ENCODE results near the gene KLF12.
A peak's percentile ranks its signal among the peaks of the same experiment; 100 is the strongest.

KLF12 gene

DNA sequence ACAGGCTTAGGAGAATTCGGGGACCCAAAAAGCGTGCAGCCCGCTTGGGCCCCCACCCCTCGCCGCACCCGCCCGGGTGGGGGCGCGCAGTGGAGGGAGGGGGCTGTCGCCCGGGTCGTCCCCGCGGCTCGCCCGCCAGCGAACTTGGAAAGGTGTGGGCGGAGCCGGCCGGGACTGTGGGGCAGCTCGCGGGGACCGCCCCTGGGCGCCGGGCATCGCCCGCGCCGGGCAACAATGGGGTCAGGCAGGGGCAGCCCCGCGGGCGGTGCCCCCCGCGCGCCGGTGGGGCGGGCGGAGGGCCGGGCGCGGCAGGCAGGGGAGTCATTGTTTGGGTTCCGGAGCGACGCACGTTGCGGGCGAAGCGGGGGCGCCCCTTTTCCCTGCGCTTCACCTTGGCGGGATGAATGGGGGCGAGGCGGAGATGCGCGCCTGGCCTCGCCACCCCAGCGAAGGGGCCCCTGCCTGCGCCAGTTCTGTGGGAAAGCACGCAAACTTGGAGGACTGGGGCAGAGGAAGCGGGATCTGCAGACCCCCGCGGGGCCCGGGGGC lies 647 bp upstream of the KLF12 start:
- DNase-seq, result peak; percentile 41 to 65 (median 46)

DNA sequence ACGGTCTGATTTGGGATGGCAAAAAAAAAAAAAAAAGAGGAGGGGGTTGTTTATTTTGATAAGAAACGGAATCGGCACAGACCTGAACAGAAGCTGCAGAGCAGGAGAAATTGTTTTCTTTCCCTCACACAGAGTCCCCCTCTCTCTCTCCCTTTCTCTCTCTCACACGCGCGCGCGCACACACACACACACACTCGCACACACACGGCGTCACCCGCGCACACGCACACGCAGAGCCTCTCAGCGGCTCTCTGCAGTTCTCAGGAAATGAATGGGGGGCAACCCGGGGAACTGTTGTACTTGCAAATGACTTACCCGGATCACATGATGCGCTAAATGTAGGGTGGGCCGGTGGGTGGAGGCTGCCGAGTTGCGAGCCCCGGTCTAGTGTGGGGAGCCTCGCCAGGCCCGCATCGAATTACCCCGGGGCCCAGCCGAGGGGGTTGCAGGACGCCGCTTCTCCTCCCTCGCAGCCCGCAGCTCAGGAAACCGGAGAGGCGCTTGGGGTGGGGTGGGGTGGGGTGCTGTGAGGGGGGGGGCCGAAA lies 475 bp downstream of the KLF12 start:
- peak; percentile 66 to 84 (median 80) for DNase-seq

DNA sequence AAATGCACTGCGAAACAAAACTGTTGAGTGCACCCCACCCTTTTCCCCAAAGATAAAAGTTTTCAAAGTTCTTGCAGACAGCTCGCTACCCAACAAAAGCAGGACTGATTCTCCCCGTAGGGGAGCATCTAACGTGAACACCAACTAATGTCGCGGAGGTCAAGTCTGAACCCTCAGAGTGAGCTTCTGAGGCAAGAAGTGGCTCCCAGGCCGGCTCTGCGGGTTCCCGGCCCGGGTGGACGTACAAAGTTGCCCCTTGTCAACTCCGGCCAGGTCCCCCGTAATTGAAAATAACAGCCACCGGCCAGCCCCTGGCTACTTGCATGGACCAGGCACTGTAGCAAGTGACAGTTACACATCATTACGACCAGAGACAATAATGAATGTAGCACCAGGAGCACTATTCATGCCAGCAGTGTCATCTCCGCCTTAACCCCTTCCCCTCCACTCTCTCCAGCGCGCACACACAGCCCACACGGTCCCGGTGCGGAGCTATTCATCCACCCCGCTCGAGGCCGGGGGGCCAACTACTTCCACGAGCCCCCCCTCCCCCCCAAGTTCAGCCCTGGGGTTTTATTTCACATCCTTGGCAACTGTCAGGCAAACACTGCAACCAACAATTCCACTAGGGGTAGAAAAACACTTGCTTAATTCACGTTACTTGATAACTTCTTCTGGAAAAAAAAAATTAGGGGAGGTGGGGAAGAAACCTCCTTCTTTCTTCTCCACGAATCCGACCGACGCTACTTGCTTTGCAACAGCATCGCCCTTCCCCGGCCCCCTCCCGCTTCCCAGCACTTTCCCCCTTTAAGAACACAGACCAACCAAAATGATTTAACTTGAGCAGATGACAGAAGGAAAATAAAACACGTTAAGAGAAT lies 1.2 kb downstream of the KLF12 start:
- peak in 3 of 4 experiments; percentile 14 to 34 (median 26) for DNase-seq

DNA sequence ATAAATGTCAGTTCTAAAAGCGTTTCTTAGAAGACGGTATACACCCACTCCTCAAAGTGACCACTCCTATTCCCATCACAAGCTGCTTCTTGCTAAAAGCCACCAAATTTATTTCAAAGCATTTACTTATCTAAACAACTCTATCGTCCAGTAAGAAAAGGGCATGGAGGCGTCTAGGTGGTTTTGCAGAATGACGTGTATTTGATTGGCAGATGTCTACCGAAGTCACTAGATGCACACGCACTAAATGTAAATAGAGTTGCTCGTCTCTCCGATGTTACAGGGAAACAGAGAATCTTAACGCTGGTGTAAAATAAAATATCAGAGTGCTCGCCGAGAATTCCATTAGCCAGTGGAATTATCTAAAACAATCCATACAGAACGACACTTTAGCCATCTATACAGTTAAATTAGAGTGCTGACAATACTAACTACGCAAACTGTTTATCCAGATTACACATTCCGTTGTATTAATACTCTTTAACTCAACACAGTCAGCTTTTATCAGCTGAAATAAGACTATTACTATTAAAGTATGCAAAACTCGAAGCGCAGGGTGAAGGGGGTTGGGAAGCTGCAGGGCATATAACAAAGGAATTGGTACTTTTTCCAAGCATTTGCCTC lies 1.9 kb downstream of the KLF12 start:
- no peak for DNase-seq

- no peak for DNase-seq
Measured at GRCh38 chr13:74131227-74131626, 3.0 kb downstream of the KLF12 start.

GRCh38 chr13:74129500-74130191 lies 4.6 kb downstream of the KLF12 start:
- DNase-seq, result no peak

DNA sequence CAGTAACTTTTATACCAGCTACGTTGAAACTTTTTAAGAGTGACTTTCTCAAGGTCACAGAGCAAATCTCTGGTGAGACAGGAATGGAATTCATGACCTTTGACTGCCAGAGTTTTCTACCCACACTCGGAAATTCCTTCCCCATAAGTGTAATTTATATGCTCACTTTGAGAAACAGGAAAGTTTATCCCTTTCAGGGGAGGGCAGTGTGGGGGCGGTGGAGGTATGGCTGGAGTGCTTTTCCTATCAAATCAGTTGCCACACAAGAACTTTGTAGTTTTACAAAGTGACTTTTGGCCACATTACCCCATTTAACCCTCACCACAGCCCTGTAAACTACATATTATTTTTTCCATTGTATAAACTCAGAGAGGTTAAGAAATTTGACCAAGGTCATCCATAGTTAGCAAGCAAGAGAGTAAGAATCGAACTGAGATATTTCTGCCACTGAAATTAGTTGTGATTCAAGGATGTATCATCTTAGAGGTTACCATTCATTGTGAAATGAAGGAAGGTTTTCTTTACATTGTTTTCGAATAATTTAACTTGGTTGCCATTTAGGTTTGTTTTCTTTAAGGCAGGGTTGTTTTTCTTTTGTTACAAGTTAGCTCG lies 5.9 kb downstream of the KLF12 start:
- no peak for DNase-seq

DNA sequence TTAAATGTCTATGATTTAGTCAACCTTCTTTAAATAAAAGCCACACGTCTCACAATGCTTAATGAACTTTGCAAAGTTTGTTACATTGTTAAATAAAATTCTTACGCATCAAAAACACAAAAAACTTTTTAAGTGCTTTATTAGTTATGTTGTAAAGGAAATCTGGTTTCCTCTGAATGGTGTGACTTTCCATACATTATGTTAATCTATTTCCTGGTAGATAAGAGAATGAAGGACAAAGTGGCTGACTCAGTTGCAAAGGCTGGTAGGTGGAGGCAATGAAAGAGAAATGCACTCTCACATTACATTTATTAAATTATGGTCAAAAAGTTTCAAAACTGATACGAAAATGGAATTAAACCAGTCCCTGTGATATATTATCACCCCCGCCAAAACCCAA lies 15.9 kb downstream of the KLF12 start:
- no peak for DNase-seq

DNA sequence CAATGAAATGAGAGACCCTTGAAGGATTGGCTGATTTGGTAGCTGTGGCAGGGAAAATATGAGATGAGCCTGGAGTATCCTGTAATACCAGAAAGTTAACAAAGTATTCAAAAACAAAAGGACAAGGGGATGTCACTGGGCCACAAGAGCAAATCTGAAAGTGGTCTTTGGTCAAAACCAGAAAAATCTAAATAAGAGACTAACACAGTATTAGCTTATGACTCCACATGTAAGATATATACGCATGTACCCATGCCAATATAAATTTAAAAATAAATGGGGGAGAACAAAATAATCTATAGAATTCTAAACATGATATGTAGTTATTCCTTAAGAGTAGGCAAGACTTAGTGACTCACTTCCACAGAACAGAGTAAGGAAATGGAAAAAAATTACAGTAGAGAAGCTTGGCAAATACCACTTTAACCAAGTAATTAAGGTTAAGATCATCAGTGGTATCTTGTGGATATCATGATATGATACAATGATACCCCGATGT lies 16.9 kb downstream of the KLF12 start:
- DNase-seq, result no peak

- DNase-seq, result no peak
Measured at GRCh38 chr13:74115133-74115532, 19.1 kb downstream of the KLF12 start.

DNA sequence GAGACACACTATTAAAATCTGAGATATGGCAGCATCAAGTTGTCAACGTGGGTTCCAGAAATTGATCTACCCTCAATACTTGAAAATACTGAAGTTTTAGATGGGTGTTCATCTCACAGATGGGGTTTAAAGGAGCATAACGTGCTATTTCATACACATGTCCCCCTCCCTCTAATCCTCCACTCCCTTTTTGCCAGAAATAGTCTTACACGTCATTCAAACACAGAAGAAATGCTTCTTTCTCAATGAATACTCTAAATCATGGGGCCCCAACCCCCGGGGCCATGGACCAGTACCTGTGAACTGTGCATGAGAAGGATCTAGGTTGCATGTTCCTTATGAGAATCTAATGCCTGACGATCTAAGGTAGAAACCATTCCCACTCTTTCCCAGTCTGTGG lies 19.6 kb downstream of the KLF12 start:
- no peak for DNase-seq

- DNase-seq, result no peak
Measured at GRCh38 chr13:74114202-74114601, 20.0 kb downstream of the KLF12 start.

GRCh38 chr13:74111901-74112824 lies 22.0 kb downstream of the KLF12 start:
- DNase-seq, result no peak

- DNase-seq, result no peak
Measured at GRCh38 chr13:74111399-74111798, 22.8 kb downstream of the KLF12 start.

DNA sequence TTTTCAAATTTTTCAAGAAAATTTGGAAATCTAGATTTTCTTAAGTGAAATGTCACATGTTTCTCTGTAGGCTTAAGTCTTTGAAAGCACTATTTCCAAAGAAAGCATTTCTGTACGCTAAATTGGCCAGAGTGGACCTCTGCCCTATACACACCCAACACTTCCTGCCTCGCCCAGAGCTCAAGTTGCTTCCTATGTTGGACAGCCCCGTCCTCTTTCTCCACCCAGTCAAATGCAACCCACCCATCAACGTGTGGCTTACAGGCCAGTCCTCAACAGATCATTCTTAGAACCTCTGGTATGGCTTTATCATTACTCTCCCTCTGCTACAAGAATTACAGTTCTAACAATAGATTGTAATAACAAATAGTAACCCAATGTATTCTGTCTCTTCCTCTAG lies 24.2 kb downstream of the KLF12 start:
- no peak for DNase-seq

- DNase-seq, result no peak
Measured at GRCh38 chr13:74107598-74107997, 26.6 kb downstream of the KLF12 start.

- DNase-seq, result no peak
Measured at GRCh38 chr13:74105871-74106270, 28.3 kb downstream of the KLF12 start.

GRCh38 chr13:74104661-74105275 lies 29.4 kb downstream of the KLF12 start:
- DNase-seq, result no peak

GRCh38 chr13:74103970-74104555 lies 30.1 kb downstream of the KLF12 start:
- DNase-seq, result no peak

DNA sequence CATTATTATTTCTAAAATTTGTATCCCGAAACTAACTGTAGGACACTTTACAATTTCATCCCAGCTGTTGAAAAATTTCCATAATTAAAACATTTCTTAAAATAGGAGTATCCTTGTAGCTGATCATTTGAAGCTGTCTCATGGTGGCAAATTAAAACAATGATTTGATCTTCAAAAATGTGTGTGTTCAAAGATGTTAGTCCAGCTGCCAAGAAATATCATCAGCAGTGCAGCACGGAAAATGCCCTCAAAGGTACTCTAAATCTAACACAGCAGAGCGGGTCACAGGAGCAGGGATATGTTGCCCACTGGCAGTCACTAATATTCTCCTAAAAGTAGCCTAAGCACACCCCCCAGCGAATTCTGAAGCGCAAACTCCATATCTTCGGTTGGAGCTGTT lies 31.0 kb downstream of the KLF12 start:
- no peak for DNase-seq

DNA sequence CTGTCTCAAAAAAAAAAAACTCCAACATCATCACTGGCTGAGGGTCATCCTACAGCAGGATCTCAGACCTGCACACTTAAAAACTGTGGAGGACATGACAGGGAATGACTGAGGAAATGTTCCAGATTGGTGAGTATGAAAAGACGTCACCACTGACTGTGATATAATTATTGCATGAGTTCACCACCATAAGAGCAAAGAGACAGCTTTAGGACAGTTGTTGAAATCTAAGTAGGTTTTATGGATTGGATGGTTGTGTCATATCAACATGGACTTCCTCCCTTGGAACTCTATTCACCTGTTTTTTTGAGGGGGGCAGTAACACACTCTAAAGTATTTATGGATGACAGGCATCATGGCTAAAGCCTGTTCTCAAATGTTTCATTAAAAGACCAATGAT lies 31.5 kb downstream of the KLF12 start:
- no peak for DNase-seq
